GM12865 (cell line): Measurements from ENCODE around the gene INS.

ENCODE experiments used
- DNase-seq: peaks from one replicate; pipeline ENCODE4 v3.0.0; 2010; ENCODE audit warnings: low read depth
- H3K4me3 ChIP-seq: 2 replicates; pipeline ENCODE4 v1.5.1; 2011; ENCODE audit warnings: mild to moderate bottlenecking, low read depth, low read length, control low read depth
- CTCF ChIP-seq: IDR thresholded peaks from 2 replicates; pipeline ENCODE4 v1.5.1; 2011; ENCODE audit warnings: low read length, control low read depth, low read depth, inconsistent platforms; ENCODE audit not compliant: insufficient read depth; ENCODE audit errors: missing control alignments

Gene INS

GRCh38 chr11:2121227-2122130 is 39.5 kb downstream of the INS start:
- DNase-seq, result no peak
- no peak overlapping the region for H3K4me3 ChIP-seq
- TF ChIP-seq CTCF, result no peak

GRCh38 chr11:2120359-2121100 is 40.5 kb downstream of the INS start:
- TF ChIP-seq CTCF, result no peak
- H3K4me3 ChIP-seq, result no peak overlapping the region
- DNase-seq, result no peak

- TF ChIP-seq CTCF, result no peak
- H3K4me3 ChIP-seq, result no peak overlapping the region
- DNase-seq, result no peak
Measured at GRCh38 chr11:2118677-2119076, 42.3 kb downstream of the INS start.

GRCh38 chr11:2116680-2117079 is 44.3 kb downstream of the INS start:
- no peak for TF ChIP-seq CTCF
- no peak for DNase-seq
- H3K4me3 ChIP-seq, result no peak overlapping the region

GRCh38 chr11:2115308-2115707 is 45.7 kb downstream of the INS start:
- no peak for DNase-seq
- no peak for TF ChIP-seq CTCF
- H3K4me3 ChIP-seq, result no peak overlapping the region

- DNase-seq, result no peak
- TF ChIP-seq CTCF, result no peak
- no peak overlapping the region for H3K4me3 ChIP-seq
Measured at GRCh38 chr11:2114430-2115241, 46.4 kb downstream of the INS start.
